Measurements from ENCODE around the gene REELD1. TPM values are rescaled to one million over a fixed set of nuclear protein-coding genes. Genes with fewer than 3 reads are reported as not detected.

Gene REELD1
- 0.12 TPM for polyA plus RNA-seq (2013)

- Histone ChIP-seq H3K4me1 (ENCODE audit: control extremely low read depth in 1 of 4, control insufficient read depth in 4 of 4, insufficient read depth in 4 of 4, low read length in 3 of 4) (no peaks in the 10 kb centered on the region), H3K9me3 (ENCODE audit: control extremely low read depth in 1 of 5, control insufficient read depth in 4 of 5, insufficient read depth in 2 of 5, low read depth in 1 of 5, low read length in 4 of 5) (no peaks in the 10 kb centered on the region), H3K27me3 (replicated peaks in 2 of 5; ENCODE audit: control insufficient read depth in 4 of 5, insufficient read depth in 5 of 5, low read length in 4 of 5) (peaks cover 0 to 4% (median 0%) of the 10 kb centered on the region in 5 experiments), H3K36me3 (ENCODE audit: control insufficient read depth in 4 of 4, insufficient read depth in 4 of 4, low read length in 3 of 4) (no peaks in the 10 kb centered on the region), H3K4me3 (ENCODE audit: control insufficient read depth in 1 of 7, extremely low read depth in 1 of 7, insufficient read depth in 4 of 7, low read depth in 2 of 7, low read length in 6 of 7) (no peak within 1 kb of the TSS), H3K27ac (ENCODE audit: insufficient read depth in 1 of 2, low read depth in 1 of 2, low read length in 2 of 2, poor library complexity in 1 of 2, severe bottlenecking in 2 of 2) (no peak within 1 kb of the TSS)
- POLR2A ChIA-PET: no interaction called here
- DNase-seq: no peak
- CTCF ChIA-PET: no interaction called here
- 95% methylated on average over 3 of the region's 5 CpGs for WGBS (ENCODE audit: insufficient coverage)
Measured at GRCh38 chr4:146214238-146214637, at the start of gene REELD1. Gene REELD1 (plus strand): TSS chr4:146214538. CDS start chr4:146216953, 2,415 bp downstream.

DNA sequence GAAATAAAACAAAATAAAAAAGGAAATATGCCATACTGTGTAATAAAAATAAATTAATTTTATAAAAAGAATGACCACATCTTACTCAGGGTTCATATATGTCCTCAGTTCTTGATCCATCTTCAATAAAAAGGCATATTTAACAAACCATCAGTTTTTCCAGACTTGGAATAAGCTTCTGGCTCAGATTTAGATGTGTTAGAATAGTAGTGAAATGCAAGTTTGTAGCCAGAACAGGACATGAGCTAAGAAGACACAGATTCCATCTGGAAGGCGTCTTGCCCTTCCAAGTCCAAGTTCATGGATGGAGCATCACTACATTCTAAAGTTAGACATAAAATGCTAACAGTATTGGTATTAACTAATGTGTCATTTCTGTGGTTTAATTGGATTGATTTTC, 49.1 kb upstream of the REELD1 start:
- Histone ChIP-seq H3K36me3 (ENCODE audit: control insufficient read depth in 4 of 4, insufficient read depth in 4 of 4, low read length in 3 of 4) (no peaks in the 10 kb centered on the region), H3K4me1 (ENCODE audit: control extremely low read depth in 1 of 4, control insufficient read depth in 4 of 4, insufficient read depth in 4 of 4, low read length in 3 of 4) (no peaks in the 10 kb centered on the region), H3K27me3 (replicated peaks in 2 of 5; ENCODE audit: control insufficient read depth in 4 of 5, insufficient read depth in 5 of 5, low read length in 4 of 5) (no peaks in the 10 kb centered on the region), H3K9me3 (ENCODE audit: control extremely low read depth in 1 of 5, control insufficient read depth in 4 of 5, insufficient read depth in 2 of 5, low read depth in 1 of 5, low read length in 4 of 5) (peaks cover 0 to 9% (median 5%) of the 10 kb centered on the region in 5 experiments), H3K4me3 (ENCODE audit: control insufficient read depth in 1 of 7, extremely low read depth in 1 of 7, insufficient read depth in 4 of 7, low read depth in 2 of 7, low read length in 6 of 7) (no peak overlapping the region), H3K27ac (ENCODE audit: insufficient read depth in 1 of 2, low read depth in 1 of 2, low read length in 2 of 2, poor library complexity in 1 of 2, severe bottlenecking in 2 of 2) (no peak overlapping the region)
- POLR2A ChIA-PET: no interaction called here
- WGBS (ENCODE audit: insufficient coverage): no CpG with 5 or more reads among the region's 1 CpG
- DNase-seq: no peak
- CTCF ChIA-PET: no interaction called here

GRCh38 chr4:146165840-146166239, 48.5 kb upstream of the REELD1 start:
- Histone ChIP-seq H3K36me3 (ENCODE audit: control insufficient read depth in 4 of 4, insufficient read depth in 4 of 4, low read length in 3 of 4) (no peaks in the 10 kb centered on the region), H3K9me3 (ENCODE audit: control extremely low read depth in 1 of 5, control insufficient read depth in 4 of 5, insufficient read depth in 2 of 5, low read depth in 1 of 5, low read length in 4 of 5) (peaks cover 0 to 9% (median 5%) of the 10 kb centered on the region in 5 experiments), H3K4me3 (ENCODE audit: control insufficient read depth in 1 of 7, extremely low read depth in 1 of 7, insufficient read depth in 4 of 7, low read depth in 2 of 7, low read length in 6 of 7) (no peak overlapping the region), H3K27ac (ENCODE audit: insufficient read depth in 1 of 2, low read depth in 1 of 2, low read length in 2 of 2, poor library complexity in 1 of 2, severe bottlenecking in 2 of 2) (no peak overlapping the region), H3K4me1 (ENCODE audit: control extremely low read depth in 1 of 4, control insufficient read depth in 4 of 4, insufficient read depth in 4 of 4, low read length in 3 of 4) (no peaks in the 10 kb centered on the region), H3K27me3 (replicated peaks in 2 of 5; ENCODE audit: control insufficient read depth in 4 of 5, insufficient read depth in 5 of 5, low read length in 4 of 5) (no peaks in the 10 kb centered on the region)
- ChIA-PET CTCF (no interaction called here), POLR2A (no interaction called here)
- DNase-seq: no peak

DNA sequence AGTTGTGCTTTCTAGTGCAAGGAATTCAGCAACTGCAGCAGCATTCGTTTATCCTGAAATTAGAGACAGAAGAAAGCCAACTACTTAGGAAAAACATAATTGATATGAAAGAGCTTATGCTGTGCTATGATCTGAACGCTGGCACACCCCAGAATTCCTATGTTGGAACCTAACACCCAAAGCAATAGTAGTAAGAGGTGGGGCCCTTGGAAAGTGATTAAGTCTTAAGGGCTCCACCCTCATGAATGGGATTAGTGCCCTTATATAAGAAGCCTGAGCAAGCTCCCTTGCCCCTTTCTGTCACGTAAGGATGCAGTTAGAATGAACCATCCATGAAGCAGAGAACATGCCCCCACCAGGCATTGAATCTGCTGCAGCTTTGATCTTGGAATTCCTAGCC, 44.2 kb upstream of the REELD1 start:
- ChIA-PET CTCF (no interaction called here), POLR2A (no interaction called here)
- no peak for DNase-seq
- Histone ChIP-seq H3K4me3 (ENCODE audit: control insufficient read depth in 1 of 7, extremely low read depth in 1 of 7, insufficient read depth in 4 of 7, low read depth in 2 of 7, low read length in 6 of 7) (no peak overlapping the region), H3K27ac (ENCODE audit: insufficient read depth in 1 of 2, low read depth in 1 of 2, low read length in 2 of 2, poor library complexity in 1 of 2, severe bottlenecking in 2 of 2) (no peak overlapping the region), H3K27me3 (replicated peaks in 2 of 5; ENCODE audit: control insufficient read depth in 4 of 5, insufficient read depth in 5 of 5, low read length in 4 of 5) (no peaks in the 10 kb centered on the region), H3K36me3 (ENCODE audit: control insufficient read depth in 4 of 4, insufficient read depth in 4 of 4, low read length in 3 of 4) (no peaks in the 10 kb centered on the region), H3K9me3 (ENCODE audit: control extremely low read depth in 1 of 5, control insufficient read depth in 4 of 5, insufficient read depth in 2 of 5, low read depth in 1 of 5, low read length in 4 of 5) (no peaks in the 10 kb centered on the region), H3K4me1 (ENCODE audit: control extremely low read depth in 1 of 4, control insufficient read depth in 4 of 4, insufficient read depth in 4 of 4, low read length in 3 of 4) (peaks cover 0 to 2% (median under 1%) of the 10 kb centered on the region in 4 experiments)
- WGBS (ENCODE audit: insufficient coverage): 100% methylated on average over 2 of the region's 3 CpGs

GRCh38 chr4:146175541-146176453, 38.5 kb upstream of the REELD1 start, which contains the start of gene LSM6:
Gene LSM6 (plus strand): TSS chr4:146175718. CDS start chr4:146182922, 7,204 bp downstream.
- H3K9me3 ChIP-seq (ENCODE audit: control extremely low read depth in 1 of 5, control insufficient read depth in 4 of 5, insufficient read depth in 2 of 5, low read depth in 1 of 5, low read length in 4 of 5): no peaks in the 10 kb centered on the region
- under 1% methylated on average over 70 of the region's 75 CpGs for WGBS (ENCODE audit: insufficient coverage)
- peaks cover 4 to 27% (median 11%) of the 10 kb centered on the region in 4 experiments for H3K4me1 ChIP-seq (ENCODE audit: control extremely low read depth in 1 of 4, control insufficient read depth in 4 of 4, insufficient read depth in 4 of 4, low read length in 3 of 4)
- ChIA-PET POLR2A (no interaction called here), CTCF (no interaction called here)
- H3K4me3 ChIP-seq (ENCODE audit: control insufficient read depth in 1 of 7, extremely low read depth in 1 of 7, insufficient read depth in 4 of 7, low read depth in 2 of 7, low read length in 6 of 7): peak within 1 kb of the TSS; percentile 83 to 96 (median 92)
- H3K36me3 ChIP-seq (ENCODE audit: control insufficient read depth in 4 of 4, insufficient read depth in 4 of 4, low read length in 3 of 4): peaks cover 0 to 6% (median 4%) of the 10 kb centered on the region in 4 experiments
- no peaks in the 10 kb centered on the region for H3K27me3 ChIP-seq (replicated peaks in 2 of 5; ENCODE audit: control insufficient read depth in 4 of 5, insufficient read depth in 5 of 5, low read length in 4 of 5)
- peak within 1 kb of the TSS; percentile 78 to 90 for H3K27ac ChIP-seq (ENCODE audit: insufficient read depth in 1 of 2, low read depth in 1 of 2, low read length in 2 of 2, poor library complexity in 1 of 2, severe bottlenecking in 2 of 2)
- DNase-seq: peak; percentile 73 to 77 (median 77)

DNA sequence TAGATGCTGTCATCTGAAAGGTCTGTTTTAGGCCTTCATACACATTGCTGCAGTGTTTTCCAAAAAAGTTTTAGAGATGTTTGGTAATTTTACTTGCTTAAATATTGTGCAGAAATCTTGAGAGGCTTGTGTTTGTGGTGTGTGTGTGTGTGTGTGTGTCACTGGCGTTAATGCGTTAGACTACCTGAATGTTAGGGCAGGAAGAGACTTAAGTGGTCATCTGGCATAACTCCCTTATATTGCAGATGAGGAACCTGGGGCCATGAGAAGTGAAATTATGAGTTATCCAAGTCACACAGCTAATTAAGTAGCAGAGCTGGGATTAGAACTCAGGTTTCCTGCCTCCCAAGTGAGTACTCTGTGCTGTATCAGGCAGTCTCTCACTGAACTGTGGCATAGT, 37.4 kb upstream of the REELD1 start:
- Histone ChIP-seq H3K9me3 (ENCODE audit: control extremely low read depth in 1 of 5, control insufficient read depth in 4 of 5, insufficient read depth in 2 of 5, low read depth in 1 of 5, low read length in 4 of 5) (no peaks in the 10 kb centered on the region), H3K27me3 (replicated peaks in 2 of 5; ENCODE audit: control insufficient read depth in 4 of 5, insufficient read depth in 5 of 5, low read length in 4 of 5) (no peaks in the 10 kb centered on the region), H3K36me3 (ENCODE audit: control insufficient read depth in 4 of 4, insufficient read depth in 4 of 4, low read length in 3 of 4) (peaks cover 0 to 6% (median 4%) of the 10 kb centered on the region in 4 experiments), H3K27ac (ENCODE audit: insufficient read depth in 1 of 2, low read depth in 1 of 2, low read length in 2 of 2, poor library complexity in 1 of 2, severe bottlenecking in 2 of 2) (no peak overlapping the region), H3K4me3 (ENCODE audit: control insufficient read depth in 1 of 7, extremely low read depth in 1 of 7, insufficient read depth in 4 of 7, low read depth in 2 of 7, low read length in 6 of 7) (peak overlapping the region in 6 of 7 experiments; percentile 85 to 96 (median 93)), H3K4me1 (ENCODE audit: control extremely low read depth in 1 of 4, control insufficient read depth in 4 of 4, insufficient read depth in 4 of 4, low read length in 3 of 4) (peaks cover 4 to 27% (median 11%) of the 10 kb centered on the region in 4 experiments)
- CTCF ChIA-PET: no interaction called here
- POLR2A ChIA-PET: no interaction called here
- WGBS (ENCODE audit: insufficient coverage): 10% methylated on average over 2 of the region's 2 CpGs
- peak in 2 of 3 donors; percentile 42 to 53 for DNase-seq

GRCh38 chr4:146178126-146178525, 36.2 kb upstream of the REELD1 start:
- Histone ChIP-seq H3K9me3 (ENCODE audit: control extremely low read depth in 1 of 5, control insufficient read depth in 4 of 5, insufficient read depth in 2 of 5, low read depth in 1 of 5, low read length in 4 of 5) (no peaks in the 10 kb centered on the region), H3K4me1 (ENCODE audit: control extremely low read depth in 1 of 4, control insufficient read depth in 4 of 4, insufficient read depth in 4 of 4, low read length in 3 of 4) (peaks cover 4 to 27% (median 11%) of the 10 kb centered on the region in 4 experiments), H3K4me3 (ENCODE audit: control insufficient read depth in 1 of 7, extremely low read depth in 1 of 7, insufficient read depth in 4 of 7, low read depth in 2 of 7, low read length in 6 of 7) (no peak overlapping the region), H3K36me3 (ENCODE audit: control insufficient read depth in 4 of 4, insufficient read depth in 4 of 4, low read length in 3 of 4) (peaks cover 2 to 8% (median 5%) of the 10 kb centered on the region in 4 experiments), H3K27ac (ENCODE audit: insufficient read depth in 1 of 2, low read depth in 1 of 2, low read length in 2 of 2, poor library complexity in 1 of 2, severe bottlenecking in 2 of 2) (no peak overlapping the region), H3K27me3 (replicated peaks in 2 of 5; ENCODE audit: control insufficient read depth in 4 of 5, insufficient read depth in 5 of 5, low read length in 4 of 5) (no peaks in the 10 kb centered on the region)
- no peak for DNase-seq
- CTCF ChIA-PET: no interaction called here
- WGBS (ENCODE audit: insufficient coverage): 95% methylated on average over 5 of the region's 8 CpGs
- POLR2A ChIA-PET: no interaction called here
